Lung (tissue), 12 donors: ENCODE measurements around the gene SUPT20H. TPM values are rescaled to one million over a fixed set of nuclear protein-coding genes. Genes with fewer than 3 reads are reported as not detected.

Experiments used
- ATAC-seq: fragments of 200-7000 bp; cut with Tn5 transposase; one replicate; pipeline ENCODE4 v1.9.1; 2020; ENCODE audit warnings: moderate number of reproducible peaks; ENCODE audit not compliant: insufficient read depth, low FRiP score
- DNase-seq, 3 donors: peaks; one replicate each; pipeline ENCODE4 v3.0.0-alpha.2; 2013 to 2017
- H3K27ac ChIP-seq, 2 donors: one replicate each; pipeline ENCODE4 v1.5.1; 2013; ENCODE audit warnings: mild to moderate bottlenecking in 2 of 2, moderate library complexity in 2 of 2, control low read depth in 1 of 2, inconsistent platforms in 1 of 2, low read depth in 1 of 2, low read length in 1 of 2
- H3K27me3 ChIP-seq, 3 donors: one replicate each; pipeline ENCODE4 v1.5.1; 2013; ENCODE audit warnings: low read length in 2 of 3; ENCODE audit not compliant: control insufficient read depth in 3 of 3, insufficient read depth in 3 of 3
- H3K36me3 ChIP-seq, 4 donors: one replicate each; pipeline ENCODE4 v1.5.1; 2013; ENCODE audit warnings: low read length in 4 of 4, mild to moderate bottlenecking in 1 of 4, moderate library complexity in 1 of 4; ENCODE audit not compliant: control insufficient read depth in 4 of 4, insufficient read depth in 4 of 4
- H3K4me1 ChIP-seq, 5 donors: one replicate each; pipeline ENCODE4 v1.5.1; 2013; ENCODE audit warnings: low read length in 5 of 5, mild to moderate bottlenecking in 2 of 5, moderate library complexity in 1 of 5; ENCODE audit not compliant: control insufficient read depth in 5 of 5, insufficient read depth in 5 of 5
- H3K4me3 ChIP-seq: one replicate; pipeline ENCODE4 v1.5.1; 2013; ENCODE audit warnings: mild to moderate bottlenecking, control low read depth, moderate library complexity
- H3K9ac ChIP-seq, 2 donors: one replicate each; pipeline ENCODE4 v1.5.1; 2013; ENCODE audit warnings: low read length in 2 of 2, control low read depth in 1 of 2; ENCODE audit not compliant: insufficient read depth in 1 of 2
- H3K9me3 ChIP-seq, 4 donors: one replicate each; pipeline ENCODE4 v1.5.1; 2013; ENCODE audit warnings: low read length in 3 of 4, mild to moderate bottlenecking in 1 of 4, moderate library complexity in 1 of 4; ENCODE audit not compliant: control insufficient read depth in 4 of 4, insufficient read depth in 3 of 4
- WGBS, 2 donors: extraction: QIAGEN DNeasy Blood & Tissue Kit; methylation state at CpG; one replicate each; pipeline ENCODE4 v1.1.7; 2013; 5-methylcytosine and 5-hydroxymethylcytosine counted together
- polyA plus RNA-seq, 2 donors: library from polyadenylated mRNA; stranded (reverse); fragments of 200-250 nt; gene quantifications; one replicate each; pipeline ENCODE4 v1.2.1, GENCODE V29; 2013
- total RNA-seq, 2 donors: library from RNA; depleted of rRNA in 1 of 2; stranded (reverse); fragments of >200 nt in 1 of 2; gene quantifications; one replicate each; pipeline ENCODE4 v1.2.1, GENCODE V29; 2014 to 2021
- TF ChIP-seq, protein P1 (sequence below): IDR thresholded peaks from 2 replicates; pipeline ENCODE4 v1.5.1; 2012; ENCODE audit warnings: mild to moderate bottlenecking; ENCODE audit errors: control extremely low read depth, extremely low read depth
- donor health status: control.
- donor health status: control.
- donor health status: Bipolar disorder and iron deficiency.
- donor health status: healthy.
- donor health status: DM: yes; HTN: yes; CAD: no.

The SUPT20H gene
- total and polyA plus RNA-seq, 4 donors: 24.2 to 134 (median 39.8) TPM

- Histone ChIP-seq H3K27me3 (no peaks in the 10 kb centered on the region), H3K4me3 (no peak overlapping the region), H3K36me3 (no peaks in the 10 kb centered on the region), H3K27ac (no peak overlapping the region), H3K9me3 (no peaks in the 10 kb centered on the region), H3K9ac (no peak overlapping the region), H3K4me1 (no peaks in the 10 kb centered on the region)
- ATAC-seq (no peak), DNase-seq (no peak)
- WGBS, 2 donors: 45 to 68% methylated on average over 1 of the region's 1 CpG
- TF ChIP-seq, protein P1, sequence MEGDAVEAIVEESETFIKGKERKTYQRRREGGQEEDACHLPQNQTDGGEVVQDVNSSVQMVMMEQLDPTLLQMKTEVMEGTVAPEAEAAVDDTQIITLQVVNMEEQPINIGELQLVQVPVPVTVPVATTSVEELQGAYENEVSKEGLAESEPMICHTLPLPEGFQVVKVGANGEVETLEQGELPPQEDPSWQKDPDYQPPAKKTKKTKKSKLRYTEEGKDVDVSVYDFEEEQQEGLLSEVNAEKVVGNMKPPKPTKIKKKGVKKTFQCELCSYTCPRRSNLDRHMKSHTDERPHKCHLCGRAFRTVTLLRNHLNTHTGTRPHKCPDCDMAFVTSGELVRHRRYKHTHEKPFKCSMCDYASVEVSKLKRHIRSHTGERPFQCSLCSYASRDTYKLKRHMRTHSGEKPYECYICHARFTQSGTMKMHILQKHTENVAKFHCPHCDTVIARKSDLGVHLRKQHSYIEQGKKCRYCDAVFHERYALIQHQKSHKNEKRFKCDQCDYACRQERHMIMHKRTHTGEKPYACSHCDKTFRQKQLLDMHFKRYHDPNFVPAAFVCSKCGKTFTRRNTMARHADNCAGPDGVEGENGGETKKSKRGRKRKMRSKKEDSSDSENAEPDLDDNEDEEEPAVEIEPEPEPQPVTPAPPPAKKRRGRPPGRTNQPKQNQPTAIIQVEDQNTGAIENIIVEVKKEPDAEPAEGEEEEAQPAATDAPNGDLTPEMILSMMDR: no peak
Measured at GRCh38 chr13:37101201-37101600, 41.7 kb upstream of the SUPT20H start.

DNA sequence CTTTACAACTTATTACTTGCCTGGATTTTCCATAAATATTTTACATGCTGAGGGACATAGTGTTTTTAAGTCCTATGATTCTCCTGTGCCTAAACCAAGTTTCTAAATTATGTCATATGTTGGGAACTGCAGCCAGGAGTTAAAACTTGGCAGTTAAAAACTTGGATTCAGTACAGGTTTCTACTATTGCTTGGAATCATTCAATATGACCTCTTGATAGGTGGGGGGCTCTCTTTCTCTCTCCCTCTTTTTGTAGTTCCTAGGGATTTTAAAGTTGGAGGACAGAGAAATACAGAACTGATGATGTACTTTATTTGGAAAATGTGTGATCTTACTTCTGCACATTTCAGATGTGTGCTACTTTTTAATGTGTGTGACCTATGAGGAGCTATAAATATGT lies 41.2 kb upstream of the SUPT20H start:
- no peak overlapping the region for H3K9ac ChIP-seq
- H3K27me3 ChIP-seq: no peaks in the 10 kb centered on the region
- no peaks in the 10 kb centered on the region for H3K9me3 ChIP-seq
- no peaks in the 10 kb centered on the region for H3K36me3 ChIP-seq
- DNase-seq: peak in 2 of 3 donors; percentile 57 to 75
- no peak overlapping the region for H3K27ac ChIP-seq
- ATAC-seq: no peak
- no peaks in the 10 kb centered on the region for H3K4me1 ChIP-seq
- no peak overlapping the region for H3K4me3 ChIP-seq
- TF ChIP-seq, protein P1: no peak

DNA sequence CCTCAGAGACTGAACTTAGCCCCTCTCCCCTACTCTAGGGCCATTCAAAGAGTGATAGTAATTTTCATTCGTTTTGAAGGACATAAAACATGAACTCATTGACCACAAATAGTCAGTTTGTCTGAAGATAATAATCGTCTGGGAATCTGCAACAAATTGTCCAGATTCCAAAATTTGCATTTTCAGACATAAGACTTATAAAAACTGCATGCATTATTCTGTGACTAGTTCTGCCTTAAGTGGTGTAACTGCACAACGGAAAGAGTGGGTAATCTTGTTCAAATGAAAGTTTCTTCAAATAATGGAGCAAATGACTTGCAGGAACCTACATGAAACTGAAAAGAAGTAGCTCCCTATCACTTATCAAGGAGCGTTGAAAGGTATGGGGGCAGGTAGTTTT lies 37.6 kb upstream of the SUPT20H start:
- peaks cover 0 to 5% (median 0%) of the 10 kb centered on the region in 5 donors for H3K4me1 ChIP-seq
- no peak overlapping the region for H3K4me3 ChIP-seq
- no peak overlapping the region for H3K27ac ChIP-seq
- H3K36me3 ChIP-seq: no peaks in the 10 kb centered on the region
- TF ChIP-seq, protein P1: no peak
- 69 to 83% methylated on average over 4 of the region's 4 CpGs for WGBS, 2 donors
- no peaks in the 10 kb centered on the region for H3K9me3 ChIP-seq
- no peak overlapping the region for H3K9ac ChIP-seq
- ATAC-seq: no peak
- H3K27me3 ChIP-seq: no peaks in the 10 kb centered on the region
- no peak for DNase-seq

DNA sequence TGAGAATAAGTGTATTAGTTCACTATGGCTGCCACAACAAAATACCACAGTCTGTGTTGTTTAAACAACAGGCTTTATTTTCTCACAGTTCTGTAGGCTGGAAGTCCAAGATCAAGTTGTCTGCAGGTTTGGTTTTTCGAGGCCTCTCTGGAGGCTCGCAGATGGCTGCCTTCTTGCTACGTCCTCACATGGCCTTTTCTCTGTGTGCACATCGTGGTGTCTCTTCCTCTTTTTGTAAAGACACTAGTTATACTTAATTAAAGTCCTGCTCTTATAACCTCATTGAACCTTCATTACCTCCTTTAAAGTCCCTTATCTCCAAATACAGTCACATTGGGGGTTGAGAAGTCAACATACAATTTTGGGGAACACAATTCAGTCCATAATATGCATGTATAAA lies 35.4 kb upstream of the SUPT20H start:
- Histone ChIP-seq H3K27me3 (no peaks in the 10 kb centered on the region), H3K9ac (no peak overlapping the region), H3K4me1 (peaks cover 0 to 5% (median 0%) of the 10 kb centered on the region in 5 donors), H3K27ac (no peak overlapping the region), H3K9me3 (peaks cover 0 to 4% (median 0%) of the 10 kb centered on the region in 4 donors), H3K4me3 (no peak overlapping the region), H3K36me3 (no peaks in the 10 kb centered on the region)
- TF ChIP-seq, protein P1: no peak
- ATAC-seq (no peak), DNase-seq (no peak)
- WGBS, 2 donors: 57 to 83% methylated on average over 4 of the region's 4 CpGs
